ENCODE measurements around the gene CRACR2A.

CRACR2A gene

GRCh38 chr12:3752096-3752709 lies 706 bp downstream of the CRACR2A start:
- no peak for DNase-seq

DNA sequence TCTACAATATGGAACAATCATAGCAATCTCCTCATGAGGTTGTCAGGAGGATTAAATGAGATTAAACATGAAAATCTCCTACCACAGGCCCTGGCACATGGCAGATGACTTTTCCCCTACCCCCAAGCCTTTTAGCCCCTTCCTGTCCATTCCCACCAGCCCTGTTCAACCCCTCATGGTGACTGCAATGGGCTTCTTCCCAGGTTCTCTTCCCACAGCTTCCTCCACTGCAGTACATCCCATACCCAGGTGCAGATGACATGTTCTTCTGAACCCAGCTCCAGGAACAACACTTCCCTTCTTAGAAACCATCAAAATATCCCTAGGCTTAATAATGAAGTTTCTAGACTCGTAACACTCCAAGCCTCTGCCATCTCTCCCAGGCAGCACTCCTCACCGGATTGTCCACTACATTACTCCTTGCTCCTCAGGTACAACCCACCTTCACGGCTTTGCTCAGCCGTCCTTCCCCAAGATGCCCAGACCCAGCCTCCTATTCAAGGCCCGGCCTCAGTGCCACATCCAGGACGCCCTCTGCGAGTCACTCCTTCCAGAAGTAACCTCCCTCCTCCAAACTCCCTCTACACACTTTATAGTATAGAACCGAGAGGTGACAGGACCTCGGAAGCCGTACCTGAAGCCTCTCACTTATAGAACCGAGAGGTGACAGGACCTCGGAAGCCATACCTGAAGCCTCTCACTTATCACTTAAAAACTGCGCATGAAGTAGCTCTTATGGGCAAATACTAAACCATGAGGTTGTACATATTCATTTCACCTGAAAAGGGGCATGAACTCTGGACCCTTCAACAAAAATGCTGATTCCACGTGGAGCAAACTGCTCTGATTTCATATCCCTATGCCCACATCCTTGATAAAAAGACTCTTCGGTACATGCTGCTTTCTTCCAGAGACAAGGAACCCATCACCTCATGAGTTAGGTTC lies 1.5 kb downstream of the CRACR2A start:
- no peak for DNase-seq

DNA sequence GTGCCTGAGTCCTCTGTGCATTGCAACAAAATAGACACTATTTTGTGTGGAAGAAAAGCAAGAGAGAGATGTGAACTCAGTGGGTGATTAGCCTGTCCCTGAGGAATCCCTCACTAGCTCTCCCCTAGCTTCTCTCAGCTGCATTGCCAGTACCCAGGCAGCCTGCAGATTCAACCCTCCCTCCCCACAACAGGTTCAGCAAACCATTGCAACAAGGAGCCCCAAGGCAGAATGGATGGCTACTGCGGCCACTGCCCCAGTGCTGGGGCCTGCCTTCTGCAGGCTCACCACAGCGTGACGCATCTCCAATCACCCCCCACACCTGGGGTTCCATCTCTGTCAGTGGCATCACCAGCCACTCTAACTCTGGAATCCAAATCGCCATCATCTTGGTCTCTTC lies 2.3 kb downstream of the CRACR2A start:
- DNase-seq, result no peak

GRCh38 chr12:3748620-3749019 lies 4.3 kb downstream of the CRACR2A start:
- peak; percentile 25 for DNase-seq

GRCh38 chr12:3747976-3748619 lies 4.8 kb downstream of the CRACR2A start:
- peak; percentile 42 for DNase-seq

DNA sequence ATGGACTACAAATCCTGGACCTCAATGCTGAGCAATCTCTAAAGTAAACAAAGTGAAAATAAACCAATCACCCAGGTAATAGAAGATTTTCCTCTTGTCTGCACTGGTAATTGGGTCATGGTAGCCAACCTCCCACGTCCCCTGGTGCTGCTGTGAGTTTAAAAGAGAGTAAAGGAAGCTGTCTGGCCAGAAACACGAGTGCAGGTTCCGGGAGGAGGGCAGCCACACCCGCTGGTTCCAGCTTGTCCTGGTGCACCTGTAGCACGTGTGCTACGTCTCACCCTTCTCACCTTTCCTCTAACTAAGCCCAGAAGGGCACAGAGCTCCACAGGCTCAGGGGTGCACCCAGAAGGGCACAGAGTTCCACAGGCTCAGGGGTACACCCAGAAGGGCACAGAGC lies 5.4 kb downstream of the CRACR2A start:
- DNase-seq, result no peak

GRCh38 chr12:3746758-3747157 lies 6.2 kb downstream of the CRACR2A start:
- DNase-seq, result no peak

- DNase-seq, result no peak
These were observed 7.8 kb downstream of the CRACR2A start for GRCh38 chr12:3745152-3745551.

DNA sequence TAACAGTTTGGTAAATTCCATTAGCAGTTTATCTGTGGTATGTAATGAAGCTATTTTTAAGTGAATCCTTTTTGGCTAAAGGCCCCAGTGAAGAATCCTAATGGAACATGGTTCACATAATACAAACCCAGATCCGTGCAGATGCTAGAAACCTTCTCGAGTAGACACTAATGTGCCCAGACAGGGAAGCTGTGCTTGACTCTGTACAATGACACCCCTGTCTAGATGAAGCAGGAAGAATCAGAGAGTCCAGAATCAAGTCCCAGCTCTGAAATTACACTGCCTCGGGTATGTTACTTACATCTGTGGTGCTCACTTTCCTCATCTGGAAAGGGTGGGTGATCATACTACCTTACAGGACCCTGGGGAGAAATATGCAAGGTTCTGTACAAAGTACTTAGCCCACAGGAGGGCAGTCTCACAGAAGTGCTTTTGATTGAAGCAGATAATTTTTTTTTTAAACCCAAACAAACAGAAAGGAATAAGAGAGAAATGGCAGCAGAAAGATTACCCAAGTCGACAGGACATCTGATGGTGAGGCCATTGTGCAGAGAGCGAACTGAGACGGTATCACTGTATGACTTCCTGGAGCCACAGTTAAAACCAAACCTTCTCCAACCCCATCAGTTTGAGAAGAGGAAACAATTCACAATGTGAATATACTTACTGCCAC lies 8.5 kb downstream of the CRACR2A start:
- DNase-seq, result no peak

GRCh38 chr12:3743803-3744202 lies 9.1 kb downstream of the CRACR2A start:
- DNase-seq, result no peak

- no peak for DNase-seq
These were observed 10.8 kb downstream of the CRACR2A start for GRCh38 chr12:3741882-3742672.

DNA sequence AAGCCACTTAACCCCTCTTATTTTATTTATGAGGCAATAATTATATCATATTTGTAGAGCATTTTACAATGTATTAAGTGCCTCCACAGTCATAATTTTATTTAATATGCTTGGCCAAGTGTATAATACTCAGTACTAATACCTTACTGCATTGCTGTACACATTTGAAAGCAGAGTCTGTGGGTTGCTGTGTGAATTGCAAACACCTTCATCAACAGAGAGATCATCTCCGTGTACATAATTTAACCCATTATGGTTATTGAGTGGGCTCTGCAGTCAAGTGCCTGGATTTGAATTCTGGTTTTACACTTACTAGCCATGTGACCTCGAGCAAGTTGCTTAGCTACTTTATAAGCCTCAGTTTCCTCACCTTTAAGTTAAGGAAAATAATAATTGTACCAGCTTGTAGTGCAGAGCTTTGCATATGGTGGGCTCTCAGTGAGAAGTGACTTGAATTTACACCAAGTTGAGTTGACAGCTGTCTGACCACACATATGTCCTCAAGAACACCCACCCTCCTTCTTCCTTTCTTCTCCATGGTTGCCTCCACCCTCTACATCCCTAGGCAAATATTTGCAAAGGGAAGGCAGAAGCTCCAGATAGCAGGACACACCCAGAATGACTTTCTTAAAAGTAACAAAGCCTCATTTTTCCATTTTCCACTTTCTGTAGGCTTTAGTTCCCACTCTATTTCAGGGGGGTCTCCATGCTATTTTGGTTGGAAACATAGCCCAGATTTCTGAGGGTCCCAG lies 12.3 kb downstream of the CRACR2A start:
- no peak for DNase-seq

DNA sequence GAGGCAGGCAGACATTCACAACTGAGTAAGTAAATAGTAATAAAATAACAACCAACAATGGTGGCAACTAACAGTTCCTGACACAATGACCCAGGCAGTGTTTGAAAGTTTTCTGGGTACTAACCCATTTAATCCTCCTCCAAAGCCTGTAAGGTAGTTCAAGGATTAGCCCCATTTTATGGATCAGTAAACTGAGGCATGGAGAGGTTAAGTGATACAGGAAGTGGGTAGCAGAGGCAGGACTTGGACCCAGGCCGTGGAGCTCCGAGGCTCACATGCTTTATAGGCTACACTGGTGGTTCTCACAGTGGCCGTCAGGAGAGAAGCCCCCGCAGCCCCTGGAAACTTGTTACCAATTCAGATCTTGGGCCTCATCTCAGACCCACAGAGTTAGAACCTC lies 17.5 kb downstream of the CRACR2A start:
- no peak for DNase-seq

- DNase-seq, result peak; percentile 44
These were observed 20.0 kb downstream of the CRACR2A start for GRCh38 chr12:3732901-3733300.

DNA sequence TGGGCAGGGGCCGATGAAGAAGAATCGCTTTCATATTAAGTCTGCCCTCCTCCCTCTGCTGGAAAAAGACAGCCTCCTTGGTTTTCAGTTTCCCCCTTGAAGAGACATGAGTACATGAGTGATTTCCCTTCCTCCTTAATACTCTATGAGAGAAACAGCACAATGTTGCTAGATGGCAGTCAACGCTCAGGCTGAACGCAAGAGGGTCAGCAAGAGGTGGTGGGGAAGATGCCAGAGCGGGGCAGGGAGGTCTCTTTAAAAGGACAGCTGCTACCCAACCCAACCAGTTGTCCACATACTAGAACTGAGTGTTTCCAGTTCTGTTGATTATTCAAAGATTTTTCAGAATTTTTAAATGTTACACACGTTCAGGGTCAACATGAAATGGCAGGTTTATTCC lies 22.8 kb downstream of the CRACR2A start:
- DNase-seq, result no peak

DNA sequence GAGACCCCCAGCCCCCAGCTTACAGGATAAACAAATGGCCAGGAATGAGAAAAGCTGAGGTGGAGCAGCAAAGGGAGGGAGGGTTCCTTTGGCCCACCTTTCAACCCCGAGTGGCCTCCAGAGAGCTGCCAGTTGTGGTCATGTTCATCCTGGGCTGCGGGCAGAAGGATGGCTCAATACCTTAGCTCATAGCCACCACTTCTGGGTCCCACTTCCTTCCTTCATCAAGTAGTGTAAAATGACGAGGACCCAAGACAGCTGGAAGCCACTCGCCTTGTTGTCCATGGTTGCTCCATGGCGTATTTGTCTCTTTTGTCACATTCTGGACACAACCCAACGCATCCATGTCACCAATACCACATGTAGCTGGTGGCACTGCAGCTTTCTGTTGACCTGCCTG lies 24.2 kb downstream of the CRACR2A start:
- DNase-seq, result no peak

- DNase-seq, result no peak
These were observed 24.9 kb downstream of the CRACR2A start for GRCh38 chr12:3727877-3728632.

- DNase-seq, result no peak
These were observed 25.6 kb downstream of the CRACR2A start for GRCh38 chr12:3727354-3727753.

DNA sequence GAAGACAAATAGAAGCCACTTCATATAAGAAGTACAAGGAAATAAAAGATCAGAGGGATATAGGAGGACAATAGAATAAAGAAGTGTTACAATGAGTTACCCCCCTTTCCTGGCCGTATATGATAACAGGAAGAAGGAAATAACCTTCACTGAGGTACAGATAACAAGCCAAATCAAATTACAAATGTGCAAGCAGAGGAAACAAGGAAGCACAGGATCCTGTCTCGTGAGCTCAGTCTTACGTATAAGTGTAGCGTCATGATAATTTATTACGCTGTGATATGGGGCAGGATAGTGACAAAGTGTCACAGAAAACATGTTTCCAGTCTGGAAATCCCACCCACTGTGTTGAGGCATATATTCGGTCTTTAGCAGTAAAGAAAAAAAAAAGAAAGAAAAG lies 26.5 kb downstream of the CRACR2A start:
- DNase-seq, result peak; percentile 70

GRCh38 chr12:3725388-3726115 lies 27.4 kb downstream of the CRACR2A start:
- no peak for DNase-seq

Data from NCI-H2029 (cell line).